Measurements from ENCODE around the gene PRPS1. TPM values are rescaled to one million over a fixed set of nuclear protein-coding genes. Genes with fewer than 3 reads are reported as not detected.

Gene PRPS1
- 27.5 TPM for polyA plus RNA-seq
- long read RNA-seq, donor 1, partial matches to known transcripts: 0 of 3 reads
- long read RNA-seq, donor 1, other reads (novel, unspliced or antisense): 0 of 3 reads
- long read RNA-seq, donor 2, transcript PRPS1-204 (7 exons, 2,152 nt): major isoform, 13 of 13 reads
- long read RNA-seq, donor 2, partial matches to known transcripts: 0 of 13 reads
- long read RNA-seq, donor 2, other reads (novel, unspliced or antisense): 0 of 13 reads
- long read RNA-seq, donor 3, transcript PRPS1-204 (7 exons, 2,152 nt): major isoform, 15 of 35 reads
- long read RNA-seq, donor 3, partial matches to known transcripts: 16 of 35 reads
- long read RNA-seq, donor 3, other reads (novel, unspliced or antisense): 0 of 35 reads
- long read RNA-seq, donor 4, partial matches to known transcripts: 0 of 2 reads
- long read RNA-seq, donor 4, other reads (novel, unspliced or antisense): 0 of 2 reads
- long read RNA-seq, donor 5, transcript PRPS1-204 (7 exons, 2,152 nt): major isoform, 6 of 6 reads
- long read RNA-seq, donor 5, partial matches to known transcripts: 0 of 6 reads
- long read RNA-seq, donor 5, other reads (novel, unspliced or antisense): 0 of 6 reads
- long read RNA-seq, donor 6, transcript PRPS1-204 (7 exons, 2,152 nt): major isoform, 5 of 69 reads
- long read RNA-seq, donor 6, partial matches to known transcripts: 49 of 69 reads
- long read RNA-seq, donor 6, other reads (novel, unspliced or antisense): 11 of 69 reads
- long read RNA-seq, donor 7, partial matches to known transcripts: 0 of 4 reads
- long read RNA-seq, donor 7, other reads (novel, unspliced or antisense): 0 of 4 reads
- long read RNA-seq, donor 8, partial matches to known transcripts: 10 of 21 reads
- long read RNA-seq, donor 8, other reads (novel, unspliced or antisense): 0 of 21 reads
- long read RNA-seq, donor 9, transcript PRPS1-204 (7 exons, 2,152 nt): major isoform, 6 of 8 reads
- long read RNA-seq, donor 9, partial matches to known transcripts: 0 of 8 reads
- long read RNA-seq, donor 9, other reads (novel, unspliced or antisense): 0 of 8 reads
- long read RNA-seq, donor 10, transcript PRPS1-204 (7 exons, 2,152 nt): major isoform, 13 of 84 reads
- long read RNA-seq, donor 10, partial matches to known transcripts: 51 of 84 reads
- long read RNA-seq, donor 10, other reads (novel, unspliced or antisense): 17 of 84 reads
- long read RNA-seq, donor 11, transcript PRPS1-204 (7 exons, 2,152 nt): major isoform, 7 of 7 reads
- long read RNA-seq, donor 11, partial matches to known transcripts: 0 of 7 reads
- long read RNA-seq, donor 11, other reads (novel, unspliced or antisense): 0 of 7 reads

DNA sequence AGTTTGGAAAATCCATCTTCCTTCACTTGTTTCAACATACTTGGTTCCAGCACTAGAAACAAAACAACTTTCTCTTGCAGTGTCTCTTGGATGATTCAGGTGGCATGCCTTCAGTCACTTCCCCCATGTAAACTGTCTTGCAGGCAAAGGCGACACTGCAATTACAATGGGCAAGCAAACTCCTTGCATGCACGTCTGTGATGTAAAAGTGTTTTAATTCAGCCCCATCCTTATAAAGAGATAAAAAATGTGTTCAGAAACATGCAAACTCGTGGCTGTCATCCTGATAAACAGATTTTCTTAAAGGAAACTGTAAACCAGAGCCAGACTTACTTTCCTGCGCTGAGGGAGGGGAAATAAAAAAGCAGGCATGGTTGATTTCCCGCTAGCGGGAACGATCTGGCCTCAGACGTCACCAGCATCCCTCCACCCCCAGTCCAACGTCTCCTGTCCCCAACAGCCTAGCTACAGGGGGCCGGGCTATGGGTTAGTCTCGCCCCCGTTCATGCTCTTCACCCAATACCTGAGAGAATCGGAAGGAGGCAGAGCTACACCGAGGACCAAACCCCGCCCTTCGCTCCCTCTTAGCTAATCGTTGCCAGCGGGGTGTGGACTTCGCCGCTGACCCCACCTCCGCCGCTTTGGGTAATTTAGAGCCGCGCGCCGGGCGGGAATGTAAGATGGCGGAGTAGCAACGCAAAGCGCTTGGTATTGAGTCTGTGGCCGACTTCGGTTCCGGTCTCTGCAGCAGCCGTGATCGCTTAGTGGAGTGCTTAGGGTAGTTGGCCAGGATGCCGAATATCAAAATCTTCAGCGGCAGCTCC, at the start of gene PRPS1:
Gene PRPS1, plus strand, starts transcription at position 673 of the 824 bp plus-strand sequence. Its CDS starts 119 bp downstream, at position 792.
- Histone ChIP-seq H3K36me3 (ENCODE audit: control insufficient read depth, insufficient read depth, low read length) (no peaks in the 10 kb centered on the region), H3K27me3 (ENCODE audit: control insufficient read depth, insufficient read depth, low read length) (no peaks in the 10 kb centered on the region), H3K27ac (ENCODE audit: low read length) (peak within 1 kb of the TSS; percentile 36), H3K4me1 (ENCODE audit: control insufficient read depth, insufficient read depth, low read length) (no peaks in the 10 kb centered on the region), H3K4me3 (ENCODE audit: low read length) (peak within 1 kb of the TSS; percentile 62), H3K9me3 (ENCODE audit: control insufficient read depth, low read depth, low read length) (no peaks in the 10 kb centered on the region)
- WGBS (ENCODE audit: insufficient coverage, low lambda C conversion rate): no CpG with 5 or more reads among the region's 37 CpGs
- peak; percentile 89 to 94 for DNase-seq

- no peak overlapping the region for H3K4me3 ChIP-seq (ENCODE audit: low read length)
- H3K4me1 ChIP-seq (ENCODE audit: control insufficient read depth, insufficient read depth, low read length): no peaks in the 10 kb centered on the region
- no peaks in the 10 kb centered on the region for H3K36me3 ChIP-seq (ENCODE audit: control insufficient read depth, insufficient read depth, low read length)
- H3K9me3 ChIP-seq (ENCODE audit: control insufficient read depth, low read depth, low read length): no peaks in the 10 kb centered on the region
- H3K27ac ChIP-seq (ENCODE audit: low read length): no peak overlapping the region
- DNase-seq: no peak
- no peaks in the 10 kb centered on the region for H3K27me3 ChIP-seq (ENCODE audit: control insufficient read depth, insufficient read depth, low read length)
- WGBS (ENCODE audit: insufficient coverage, low lambda C conversion rate): no CpG with 5 or more reads among the region's 3 CpGs
Observed at GRCh38 chrX:107579956-107580355, 48.4 kb upstream of the PRPS1 start.

DNA sequence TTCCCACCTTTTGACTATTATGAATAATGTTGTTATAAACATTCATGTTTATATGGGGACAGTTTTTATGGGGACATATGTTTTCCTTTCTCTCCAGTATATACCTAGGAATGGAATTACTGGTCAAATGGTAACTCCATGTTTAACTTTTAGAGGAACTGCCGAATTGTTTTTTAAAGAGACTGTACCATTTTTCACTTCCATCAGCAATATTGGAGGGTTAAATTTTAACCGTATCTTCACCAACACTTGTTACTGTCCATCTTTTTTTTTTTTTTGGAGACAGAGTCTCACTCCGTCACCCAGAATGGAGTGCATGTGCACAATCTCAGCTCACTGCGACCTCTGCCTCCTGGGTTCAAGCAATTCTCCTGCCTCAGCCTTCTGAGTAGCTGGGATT, 46.4 kb upstream of the PRPS1 start:
- no peaks in the 10 kb centered on the region for H3K4me1 ChIP-seq (ENCODE audit: control insufficient read depth, insufficient read depth, low read length)
- WGBS (ENCODE audit: insufficient coverage, low lambda C conversion rate): no CpG with 5 or more reads among the region's 4 CpGs
- no peak overlapping the region for H3K4me3 ChIP-seq (ENCODE audit: low read length)
- no peaks in the 10 kb centered on the region for H3K27me3 ChIP-seq (ENCODE audit: control insufficient read depth, insufficient read depth, low read length)
- no peak for DNase-seq
- H3K36me3 ChIP-seq (ENCODE audit: control insufficient read depth, insufficient read depth, low read length): no peaks in the 10 kb centered on the region
- no peaks in the 10 kb centered on the region for H3K9me3 ChIP-seq (ENCODE audit: control insufficient read depth, low read depth, low read length)
- no peak overlapping the region for H3K27ac ChIP-seq (ENCODE audit: low read length)

GRCh38 chrX:107589243-107589642, 39.1 kb upstream of the PRPS1 start:
- Histone ChIP-seq H3K27ac (ENCODE audit: low read length) (no peak overlapping the region), H3K4me3 (ENCODE audit: low read length) (no peak overlapping the region), H3K36me3 (ENCODE audit: control insufficient read depth, insufficient read depth, low read length) (no peaks in the 10 kb centered on the region), H3K4me1 (ENCODE audit: control insufficient read depth, insufficient read depth, low read length) (no peaks in the 10 kb centered on the region), H3K27me3 (ENCODE audit: control insufficient read depth, insufficient read depth, low read length) (no peaks in the 10 kb centered on the region), H3K9me3 (ENCODE audit: control insufficient read depth, low read depth, low read length) (no peaks in the 10 kb centered on the region)
- no peak for DNase-seq
- WGBS (ENCODE audit: insufficient coverage, low lambda C conversion rate): no CpG with 5 or more reads among the region's 6 CpGs

DNA sequence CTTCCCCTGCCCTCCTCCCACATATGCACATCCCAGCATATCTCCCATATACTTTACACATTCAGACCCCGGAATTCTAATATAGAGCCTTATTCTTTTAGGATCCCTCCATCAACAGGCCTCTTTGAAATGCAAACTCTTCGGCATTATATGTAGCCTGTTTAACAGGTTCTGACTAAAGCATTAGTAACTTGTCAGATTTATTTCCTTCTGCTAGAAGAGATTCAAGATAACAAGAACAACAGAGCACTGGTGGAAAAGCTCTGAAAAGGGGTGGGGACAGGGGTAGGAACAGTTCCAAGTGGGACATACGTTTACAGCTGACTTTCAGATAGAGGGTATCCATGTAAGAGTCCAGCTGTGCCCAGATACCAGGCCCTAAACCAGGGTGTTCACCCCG, 31.7 kb upstream of the PRPS1 start:
- Histone ChIP-seq H3K27ac (ENCODE audit: low read length) (no peak overlapping the region), H3K27me3 (ENCODE audit: control insufficient read depth, insufficient read depth, low read length) (no peaks in the 10 kb centered on the region), H3K4me1 (ENCODE audit: control insufficient read depth, insufficient read depth, low read length) (no peaks in the 10 kb centered on the region), H3K9me3 (ENCODE audit: control insufficient read depth, low read depth, low read length) (no peaks in the 10 kb centered on the region), H3K4me3 (ENCODE audit: low read length) (no peak overlapping the region), H3K36me3 (ENCODE audit: control insufficient read depth, insufficient read depth, low read length) (no peaks in the 10 kb centered on the region)
- no peak for DNase-seq
- no CpG with 5 or more reads among the region's 4 CpGs for WGBS (ENCODE audit: insufficient coverage, low lambda C conversion rate)

GRCh38 chrX:107597264-107597663, 31.0 kb upstream of the PRPS1 start:
- Histone ChIP-seq H3K27me3 (ENCODE audit: control insufficient read depth, insufficient read depth, low read length) (no peaks in the 10 kb centered on the region), H3K36me3 (ENCODE audit: control insufficient read depth, insufficient read depth, low read length) (no peaks in the 10 kb centered on the region), H3K9me3 (ENCODE audit: control insufficient read depth, low read depth, low read length) (no peaks in the 10 kb centered on the region), H3K4me3 (ENCODE audit: low read length) (no peak overlapping the region), H3K4me1 (ENCODE audit: control insufficient read depth, insufficient read depth, low read length) (no peaks in the 10 kb centered on the region), H3K27ac (ENCODE audit: low read length) (no peak overlapping the region)
- no CpG with 5 or more reads among the region's 13 CpGs for WGBS (ENCODE audit: insufficient coverage, low lambda C conversion rate)
- DNase-seq: no peak

GRCh38 chrX:107597791-107598190, 30.5 kb upstream of the PRPS1 start:
- no CpG with 5 or more reads among the region's 10 CpGs for WGBS (ENCODE audit: insufficient coverage, low lambda C conversion rate)
- no peak overlapping the region for H3K27ac ChIP-seq (ENCODE audit: low read length)
- H3K4me1 ChIP-seq (ENCODE audit: control insufficient read depth, insufficient read depth, low read length): peaks cover 3% of the 10 kb centered on the region
- no peaks in the 10 kb centered on the region for H3K27me3 ChIP-seq (ENCODE audit: control insufficient read depth, insufficient read depth, low read length)
- no peaks in the 10 kb centered on the region for H3K9me3 ChIP-seq (ENCODE audit: control insufficient read depth, low read depth, low read length)
- H3K36me3 ChIP-seq (ENCODE audit: control insufficient read depth, insufficient read depth, low read length): no peaks in the 10 kb centered on the region
- DNase-seq: no peak
- no peak overlapping the region for H3K4me3 ChIP-seq (ENCODE audit: low read length)

GRCh38 chrX:107599450-107599861, 28.9 kb upstream of the PRPS1 start:
- H3K36me3 ChIP-seq (ENCODE audit: control insufficient read depth, insufficient read depth, low read length): no peaks in the 10 kb centered on the region
- H3K4me1 ChIP-seq (ENCODE audit: control insufficient read depth, insufficient read depth, low read length): peaks cover 15% of the 10 kb centered on the region
- WGBS (ENCODE audit: insufficient coverage, low lambda C conversion rate): 83% methylated on average over 2 of the region's 5 CpGs
- H3K27ac ChIP-seq (ENCODE audit: low read length): no peak overlapping the region
- DNase-seq: no peak
- H3K9me3 ChIP-seq (ENCODE audit: control insufficient read depth, low read depth, low read length): no peaks in the 10 kb centered on the region
- H3K27me3 ChIP-seq (ENCODE audit: control insufficient read depth, insufficient read depth, low read length): no peaks in the 10 kb centered on the region
- no peak overlapping the region for H3K4me3 ChIP-seq (ENCODE audit: low read length)

DNA sequence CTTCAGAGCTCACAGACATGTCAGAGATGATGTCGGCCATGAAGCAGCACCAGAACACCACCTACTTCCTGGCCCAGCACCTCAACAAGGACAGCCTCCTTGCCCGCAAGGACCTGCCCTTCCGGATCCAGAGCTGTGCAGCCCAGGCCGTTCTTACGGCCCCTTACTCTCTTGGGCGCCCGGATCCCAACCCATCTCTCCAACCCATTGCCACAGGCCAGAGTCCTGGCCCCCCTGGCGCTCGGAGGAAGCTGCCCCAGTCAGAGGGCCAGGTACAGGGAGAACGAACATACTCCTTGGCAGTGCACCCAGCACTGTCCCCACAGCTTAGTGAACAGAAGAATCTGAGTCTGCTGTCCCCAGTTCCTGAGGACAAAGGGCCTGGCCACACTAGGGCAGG, 27.9 kb upstream of the PRPS1 start:
- Histone ChIP-seq H3K27ac (ENCODE audit: low read length) (no peak overlapping the region), H3K4me3 (ENCODE audit: low read length) (no peak overlapping the region), H3K27me3 (ENCODE audit: control insufficient read depth, insufficient read depth, low read length) (no peaks in the 10 kb centered on the region), H3K9me3 (ENCODE audit: control insufficient read depth, low read depth, low read length) (no peaks in the 10 kb centered on the region), H3K4me1 (ENCODE audit: control insufficient read depth, insufficient read depth, low read length) (peaks cover 15% of the 10 kb centered on the region), H3K36me3 (ENCODE audit: control insufficient read depth, insufficient read depth, low read length) (no peaks in the 10 kb centered on the region)
- DNase-seq: no peak
- no CpG with 5 or more reads among the region's 10 CpGs for whole genome bisulfite sequencing (ENCODE audit: insufficient coverage, low lambda C conversion rate)
